ENCODE results near the gene TSNAXIP1. TPM values are rescaled to one million over a fixed set of nuclear protein-coding genes. Genes with fewer than 3 reads are reported as not detected.
"Not testable (repeated sequence)": the region's sequence is repeated elsewhere in the genome, so short reads cannot be mapped to it uniquely, and the experiment has no call there.

Gene TSNAXIP1
- total RNA-seq, 1 donor = 1.8 TPM

- peaks cover 27% of the 10 kb centered on the region for H3K36me3 ChIP-seq (ENCODE audit: insufficient read depth, low read length)
- H3K4me3 ChIP-seq (ENCODE audit: insufficient read depth, low read length) = no peak overlapping the region
- H3K4me2 ChIP-seq (ENCODE audit: insufficient read depth, low read length) = peak overlapping the region; percentile 39
- H3K9me3 ChIP-seq (ENCODE audit: low read depth, low read length) = no peaks in the 10 kb centered on the region
- peak overlapping the region; percentile 89 for H3K27ac ChIP-seq (ENCODE audit: low read depth, low read length)
- H2AFZ ChIP-seq (ENCODE audit: low read length) = no peak overlapping the region
- H3K79me2 ChIP-seq (ENCODE audit: insufficient read depth, low read length) = peaks cover 93% of the 10 kb centered on the region
- peak; percentile 73 for DNase-seq (ENCODE audit: insufficient read length, low spot score, missing footprints)
- peaks cover 54% of the 10 kb centered on the region for H3K4me1 ChIP-seq (ENCODE audit: insufficient read depth, low read length)
- no peak for TF ChIP-seq CTCF (IDR thresholded peaks at IDR 0.05; ENCODE audit: extremely low read depth, low read depth, low read length)
- H4K20me1 ChIP-seq (ENCODE audit: insufficient read depth, low read length) = peaks cover 62% of the 10 kb centered on the region
- no peaks in the 10 kb centered on the region for H3K27me3 ChIP-seq (ENCODE audit: insufficient read depth, low read length)
These were observed 54.1 kb downstream of the TSNAXIP1 start for GRCh38 chr16:67860589-67861398.

- no peak overlapping the region for H3K4me3 ChIP-seq (ENCODE audit: insufficient read depth, low read length)
- H2AFZ ChIP-seq (ENCODE audit: low read length) = no peak overlapping the region
- no peak for TF ChIP-seq CTCF (IDR thresholded peaks at IDR 0.05; ENCODE audit: extremely low read depth, low read depth, low read length)
- H3K27me3 ChIP-seq (ENCODE audit: insufficient read depth, low read length) = no peaks in the 10 kb centered on the region
- no peak overlapping the region for H3K4me2 ChIP-seq (ENCODE audit: insufficient read depth, low read length)
- H3K4me1 ChIP-seq (ENCODE audit: insufficient read depth, low read length) = peaks cover 53% of the 10 kb centered on the region
- H3K36me3 ChIP-seq (ENCODE audit: insufficient read depth, low read length) = peaks cover 37% of the 10 kb centered on the region
- DNase-seq (ENCODE audit: insufficient read length, low spot score, missing footprints) = no peak
- H3K79me2 ChIP-seq (ENCODE audit: insufficient read depth, low read length) = peaks cover 93% of the 10 kb centered on the region
- peak overlapping the region; percentile 89 for H3K27ac ChIP-seq (ENCODE audit: low read depth, low read length)
- H4K20me1 ChIP-seq (ENCODE audit: insufficient read depth, low read length) = peaks cover 55% of the 10 kb centered on the region
- H3K9me3 ChIP-seq (ENCODE audit: low read depth, low read length) = no peaks in the 10 kb centered on the region
These were observed 55.2 kb downstream of the TSNAXIP1 start for GRCh38 chr16:67861877-67862276.

DNA sequence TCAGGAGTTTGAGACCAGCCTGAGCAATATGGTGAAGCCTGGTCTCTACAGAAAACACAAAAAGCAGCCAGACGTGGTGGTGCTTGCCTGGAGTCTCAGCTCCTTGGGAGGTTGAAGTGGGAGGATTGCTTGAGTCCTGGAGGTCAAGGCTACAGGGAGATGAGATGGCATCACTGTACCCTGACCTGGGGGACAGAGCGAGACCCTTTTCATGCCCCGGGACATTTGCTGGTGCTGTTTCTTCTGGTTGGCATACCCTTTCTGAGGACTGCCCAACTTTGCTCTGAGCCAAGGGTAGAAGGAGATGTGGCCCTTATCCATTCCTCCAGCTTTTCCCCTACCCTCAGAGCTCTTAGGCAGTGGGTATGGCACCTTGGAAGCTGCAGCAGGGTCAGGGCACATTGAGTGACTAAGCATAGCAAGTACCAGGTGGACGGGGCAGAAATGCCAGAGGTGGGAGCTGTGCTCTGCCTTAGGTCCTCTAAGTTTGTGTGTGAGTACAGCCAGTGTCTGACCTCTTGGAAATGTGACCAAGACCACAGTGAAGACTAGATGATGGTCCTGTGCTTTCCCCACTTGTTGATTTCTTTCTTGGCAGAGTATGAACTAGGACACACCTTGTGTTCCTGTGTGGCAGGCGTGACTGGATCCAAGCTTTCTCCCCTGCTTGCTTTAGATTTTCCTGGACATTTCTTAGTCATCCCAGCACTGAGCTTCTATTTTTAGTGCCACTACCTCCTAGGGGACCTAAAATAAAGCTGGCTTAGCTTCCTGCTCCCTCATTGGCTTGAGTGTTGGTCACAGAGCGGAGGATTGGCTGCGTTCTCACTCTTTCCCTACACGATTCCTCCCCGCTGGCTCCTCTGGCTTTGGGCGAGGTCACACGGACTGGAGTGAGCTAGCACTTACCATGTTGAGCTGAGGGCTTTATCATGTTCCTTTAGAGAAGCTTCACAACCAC lies 56.2 kb downstream of the TSNAXIP1 start:
- H3K4me2 ChIP-seq (ENCODE audit: insufficient read depth, low read length) = peak overlapping the region; percentile 71
- H3K4me3 ChIP-seq (ENCODE audit: insufficient read depth, low read length) = peak overlapping the region; percentile 27
- peak overlapping the region; percentile 89 for H3K27ac ChIP-seq (ENCODE audit: low read depth, low read length)
- H3K9me3 ChIP-seq (ENCODE audit: low read depth, low read length) = no peaks in the 10 kb centered on the region
- H4K20me1 ChIP-seq (ENCODE audit: insufficient read depth, low read length) = peaks cover 46% of the 10 kb centered on the region
- H2AFZ ChIP-seq (ENCODE audit: low read length) = no peak overlapping the region
- peak; percentile 93 for DNase-seq (ENCODE audit: insufficient read length, low spot score, missing footprints)
- peaks cover 44% of the 10 kb centered on the region for H3K4me1 ChIP-seq (ENCODE audit: insufficient read depth, low read length)
- peaks cover 47% of the 10 kb centered on the region for H3K36me3 ChIP-seq (ENCODE audit: insufficient read depth, low read length)
- no peak for TF ChIP-seq CTCF (IDR thresholded peaks at IDR 0.05; ENCODE audit: extremely low read depth, low read depth, low read length)
- no peaks in the 10 kb centered on the region for H3K27me3 ChIP-seq (ENCODE audit: insufficient read depth, low read length)
- H3K79me2 ChIP-seq (ENCODE audit: insufficient read depth, low read length) = peaks cover 95% of the 10 kb centered on the region

GRCh38 chr16:67864044-67864443 lies 57.4 kb downstream of the TSNAXIP1 start:
- peaks cover 44% of the 10 kb centered on the region for H4K20me1 ChIP-seq (ENCODE audit: insufficient read depth, low read length)
- DNase-seq (ENCODE audit: insufficient read length, low spot score, missing footprints); H2AFZ ChIP-seq (ENCODE audit: low read length); H3K9me3 ChIP-seq (ENCODE audit: low read depth, low read length); H3K27me3 ChIP-seq (ENCODE audit: insufficient read depth, low read length); H3K4me3 ChIP-seq (ENCODE audit: insufficient read depth, low read length): not testable (repeated sequence)
- H3K4me2 ChIP-seq (ENCODE audit: insufficient read depth, low read length) = peak overlapping the region; percentile 71
- peaks cover 92% of the 10 kb centered on the region for H3K79me2 ChIP-seq (ENCODE audit: insufficient read depth, low read length)
- peaks cover 58% of the 10 kb centered on the region for H3K36me3 ChIP-seq (ENCODE audit: insufficient read depth, low read length)
- peak overlapping the region; percentile 89 for H3K27ac ChIP-seq (ENCODE audit: low read depth, low read length)
- peaks cover 37% of the 10 kb centered on the region for H3K4me1 ChIP-seq (ENCODE audit: insufficient read depth, low read length)
